HG02840 (cell line): ENCODE results near the gene ETV1.

Source experiments
- ATAC-seq: cut with Tn5 transposase; IDR thresholded peaks from one replicate; pipeline ENCODE4 v1.9.1; 2021; ENCODE audit warnings: mild to moderate bottlenecking, moderate library complexity, moderate number of reproducible peaks; ENCODE audit not compliant: unreplicated experiment, low FRiP score

ETV1 gene

GRCh38 chr7:13841284-13841683, 148.2 kb downstream of the ETV1 start:
- no peak for ATAC-seq
